Activated CD4-positive, alpha-beta memory T cell treated with anti-CD3 and anti-CD28 coated beads for 36 hours (primary cell): Measurements from ENCODE around the gene CLRN1. TPM values are rescaled to one million over a fixed set of nuclear protein-coding genes. Genes with fewer than 3 reads are reported as not detected.
A peak's percentile ranks its signal among the peaks of the same experiment; 100 is the strongest.

Source experiments
- CTCF ChIA-PET: fragments of 350-600 bp; sonication (Branson Sonifier 250); formaldehyde crosslinking; loops from one replicate; lab custom pipeline; 2021; ENCODE audit warnings: antibody characterized with exemption, inconsistent platforms; lab: Charles Lee
- POLR2A ChIA-PET: fragments of 350-600 bp; sonication (Branson Sonifier 250); formaldehyde crosslinking; loops from one replicate; lab custom pipeline; 2021; ENCODE audit warnings: antibody characterized with exemption; lab: Charles Lee
- DNase-seq: peaks from one replicate; pipeline ENCODE4 v3.0.0-alpha.2; 2020
- H3K27ac Mint-ChIP-seq: one replicate; pipeline ENCODE4 v1.8.0; 2021; ENCODE audit warnings: mixed read lengths
- H3K27me3 Mint-ChIP-seq: one replicate; pipeline ENCODE4 v1.8.0; 2021; ENCODE audit warnings: mixed read lengths
- H3K36me3 Mint-ChIP-seq: one replicate; pipeline ENCODE4 v1.8.0; 2021; ENCODE audit warnings: mixed read lengths
- H3K4me1 Mint-ChIP-seq: one replicate; pipeline ENCODE4 v1.8.0; 2021; ENCODE audit warnings: low read depth, mixed read lengths
- H3K4me3 Mint-ChIP-seq: one replicate; pipeline ENCODE4 v1.8.0; 2021; ENCODE audit warnings: mild to moderate bottlenecking, mixed read lengths
- H3K9me3 Mint-ChIP-seq: one replicate; pipeline ENCODE4 v1.8.0; 2021; ENCODE audit warnings: mixed read lengths
- intact Hi-C: fragments of 100-400 bp; cut with micrococcal nuclease; formaldehyde crosslinking; loops from one replicate; pipeline ENCODE4 v1.15.1; 2023
- total RNA-seq, 2 experiments: library from RNA; stranded (reverse); gene quantifications; one replicate each; pipeline ENCODE4 v1.2.3, GENCODE V29; 2021

The CLRN1 gene
- total RNA-seq, 2 experiments from 2014 or later: not detected

GRCh38 chr3:150970665-150971324 is 1.7 kb downstream of the CLRN1 start:
- ChIA-PET CTCF (no interaction called here), POLR2A (no interaction called here)
- Mint-ChIP-seq H3K4me3 (no peak overlapping the region), H3K27me3 (peaks cover 14% of the 10 kb centered on the region), H3K4me1 (peaks cover 4% of the 10 kb centered on the region), H3K36me3 (no peaks in the 10 kb centered on the region), H3K27ac (no peak overlapping the region), H3K9me3 (no peaks in the 10 kb centered on the region)
- DNase-seq: no peak
- intact Hi-C loops: no loop called here

- intact Hi-C loops: no loop called here
- DNase-seq: no peak
- no peak overlapping the region for H3K27ac Mint-ChIP-seq
- no peak overlapping the region for H3K4me3 Mint-ChIP-seq
- ChIA-PET CTCF (no interaction called here), POLR2A (no interaction called here)
- H3K27me3 Mint-ChIP-seq: peaks cover 27% of the 10 kb centered on the region
- no peaks in the 10 kb centered on the region for H3K4me1 Mint-ChIP-seq
- H3K36me3 Mint-ChIP-seq: no peaks in the 10 kb centered on the region
- no peaks in the 10 kb centered on the region for H3K9me3 Mint-ChIP-seq
Observed at GRCh38 chr3:150968341-150969035, 4.0 kb downstream of the CLRN1 start.

GRCh38 chr3:150965436-150965835 is 7.1 kb downstream of the CLRN1 start:
- no peaks in the 10 kb centered on the region for H3K4me1 Mint-ChIP-seq
- H3K27me3 Mint-ChIP-seq: peaks cover 30% of the 10 kb centered on the region
- H3K27ac Mint-ChIP-seq: no peak overlapping the region
- no peak for DNase-seq
- H3K4me3 Mint-ChIP-seq: no peak overlapping the region
- POLR2A ChIA-PET: no interaction called here
- no peaks in the 10 kb centered on the region for H3K36me3 Mint-ChIP-seq
- CTCF ChIA-PET: no interaction called here
- H3K9me3 Mint-ChIP-seq: no peaks in the 10 kb centered on the region
- intact Hi-C loops: no loop called here

- peaks cover 39% of the 10 kb centered on the region for H3K27me3 Mint-ChIP-seq
Observed at GRCh38 chr3:150961949-150962348, 10.6 kb downstream of the CLRN1 start.

GRCh38 chr3:150960708-150961684 is 11.5 kb downstream of the CLRN1 start:
- POLR2A ChIA-PET: no interaction called here
- no peak for DNase-seq
- H3K9me3 Mint-ChIP-seq: no peaks in the 10 kb centered on the region
- no peaks in the 10 kb centered on the region for H3K36me3 Mint-ChIP-seq
- H3K4me3 Mint-ChIP-seq: no peak overlapping the region
- CTCF ChIA-PET: interaction anchor here (1.7 kb wide), 1 partner anchor 35 kb away, joined by 4 read pairs; no protein-coding TSS in a partner anchor
- peaks cover 34% of the 10 kb centered on the region for H3K27me3 Mint-ChIP-seq
- intact Hi-C loops: no loop called here
- H3K4me1 Mint-ChIP-seq: no peaks in the 10 kb centered on the region
- H3K27ac Mint-ChIP-seq: no peak overlapping the region

More at GRCh38 chr3:150961949-150962348, 10.6 kb downstream of the CLRN1 start:
- no peak overlapping the region for H3K27ac Mint-ChIP-seq
- H3K9me3 Mint-ChIP-seq: no peaks in the 10 kb centered on the region
- intact Hi-C loops: no loop called here
- no peak for DNase-seq
- H3K36me3 Mint-ChIP-seq: no peaks in the 10 kb centered on the region
- H3K4me1 Mint-ChIP-seq: no peaks in the 10 kb centered on the region
- H3K4me3 Mint-ChIP-seq: no peak overlapping the region
- POLR2A ChIA-PET: no interaction called here
- CTCF ChIA-PET: interaction anchor here (1.7 kb wide), 1 partner anchor 36 kb away, joined by 4 read pairs; no protein-coding TSS in a partner anchor

GRCh38 chr3:150958683-150959082 is 13.8 kb downstream of the CLRN1 start:
- peaks cover 31% of the 10 kb centered on the region for H3K27me3 Mint-ChIP-seq
- no peak overlapping the region for H3K4me3 Mint-ChIP-seq
- intact Hi-C loops: no loop called here
- no peaks in the 10 kb centered on the region for H3K36me3 Mint-ChIP-seq
- POLR2A ChIA-PET: no interaction called here
- no peak for DNase-seq
- H3K4me1 Mint-ChIP-seq: no peaks in the 10 kb centered on the region
- CTCF ChIA-PET: no interaction called here
- no peak overlapping the region for H3K27ac Mint-ChIP-seq
- no peaks in the 10 kb centered on the region for H3K9me3 Mint-ChIP-seq

- ChIA-PET CTCF (no interaction called here), POLR2A (no interaction called here)
- H3K4me3 Mint-ChIP-seq: no peak overlapping the region
- intact Hi-C loops: no loop called here
- H3K27ac Mint-ChIP-seq: no peak overlapping the region
- DNase-seq: peak; percentile 23
- no peaks in the 10 kb centered on the region for H3K9me3 Mint-ChIP-seq
- no peaks in the 10 kb centered on the region for H3K4me1 Mint-ChIP-seq
- H3K36me3 Mint-ChIP-seq: no peaks in the 10 kb centered on the region
- peaks cover 22% of the 10 kb centered on the region for H3K27me3 Mint-ChIP-seq
Observed at GRCh38 chr3:150956376-150956775, 16.2 kb downstream of the CLRN1 start.

- Mint-ChIP-seq H3K36me3 (no peaks in the 10 kb centered on the region), H3K4me3 (no peak overlapping the region), H3K9me3 (no peaks in the 10 kb centered on the region), H3K27ac (no peak overlapping the region), H3K4me1 (no peaks in the 10 kb centered on the region), H3K27me3 (peaks cover 25% of the 10 kb centered on the region)
- CTCF ChIA-PET: no interaction called here
- intact Hi-C loops: no loop called here
- no peak for DNase-seq
- POLR2A ChIA-PET: no interaction called here
Observed at GRCh38 chr3:150951923-150952322, 20.6 kb downstream of the CLRN1 start.

- CTCF ChIA-PET: interaction anchor here (0.8 kb wide), 1 partner anchor 19 kb away, joined by 3 read pairs; no protein-coding TSS in a partner anchor
- intact Hi-C loops: no loop called here
- peaks cover 33% of the 10 kb centered on the region for H3K27me3 Mint-ChIP-seq
- POLR2A ChIA-PET: no interaction called here
- no peaks in the 10 kb centered on the region for H3K4me1 Mint-ChIP-seq
- H3K4me3 Mint-ChIP-seq: no peak overlapping the region
- no peaks in the 10 kb centered on the region for H3K9me3 Mint-ChIP-seq
- no peaks in the 10 kb centered on the region for H3K36me3 Mint-ChIP-seq
- DNase-seq: no peak
- H3K27ac Mint-ChIP-seq: no peak overlapping the region
Observed at GRCh38 chr3:150945226-150946032, 27.1 kb downstream of the CLRN1 start.

- ChIA-PET CTCF (no interaction called here), POLR2A (no interaction called here)
Observed at GRCh38 chr3:150942221-150942620, 30.3 kb downstream of the CLRN1 start.

GRCh38 chr3:150936693-150937092 is 35.8 kb downstream of the CLRN1 start:
- Mint-ChIP-seq H3K4me3 (no peak overlapping the region), H3K27ac (no peak overlapping the region), H3K9me3 (no peaks in the 10 kb centered on the region), H3K4me1 (no peaks in the 10 kb centered on the region), H3K27me3 (peaks cover 19% of the 10 kb centered on the region), H3K36me3 (no peaks in the 10 kb centered on the region)
- POLR2A ChIA-PET: no interaction called here
- DNase-seq: no peak
- CTCF ChIA-PET: no interaction called here
- intact Hi-C loops: no loop called here

More at GRCh38 chr3:150942221-150942620, 30.3 kb downstream of the CLRN1 start:
- Mint-ChIP-seq H3K27ac (no peak overlapping the region), H3K36me3 (no peaks in the 10 kb centered on the region), H3K9me3 (no peaks in the 10 kb centered on the region), H3K4me3 (no peak overlapping the region), H3K4me1 (no peaks in the 10 kb centered on the region), H3K27me3 (peaks cover 25% of the 10 kb centered on the region)
- intact Hi-C loops: no loop called here
- DNase-seq: no peak
